Thoracic aorta (tissue), 2 donors: ENCODE data around the gene SYNC. TPM values are rescaled to one million over a fixed set of nuclear protein-coding genes. Genes with fewer than 3 reads are reported as not detected.
A peak's percentile ranks its signal among the peaks of the same experiment; 100 is the strongest.

Experiments used
- ATAC-seq: fragments of 150-250 bp; one replicate; pipeline ENCODE4 v1.8.0; 2017; ENCODE audit warnings: low read depth; ENCODE audit not compliant: insufficient number of reproducible peaks, low FRiP score
- DNase-seq: peaks from one replicate; pipeline ENCODE4 v3.0.0-alpha.2; 2020; ENCODE audit warnings: low spot score
- H3K27ac ChIP-seq, 2 donors: fragments of 200-600 bp; sonication (generic); 1 replicate in 1 of 2; 2 replicates in 1 of 2; pipeline ENCODE4 v1.5.1; 2016; ENCODE audit warnings: mild to moderate bottlenecking in 2 of 2, moderate library complexity in 2 of 2
- H3K27me3 ChIP-seq: fragments of 200-600 bp; sonication (generic); replicated peaks from 2 replicates; pipeline ENCODE4 v1.6.0; 2016; ENCODE audit warnings: mild to moderate bottlenecking; ENCODE audit not compliant: insufficient read depth
- H3K36me3 ChIP-seq: fragments of 200-600 bp; sonication (generic); one replicate; pipeline ENCODE4 v1.5.1; 2016
- H3K4me1 ChIP-seq, 2 donors: fragments of 200-600 bp; sonication (generic); 1 replicate in 1 of 2; 2 replicates in 1 of 2; pipeline versions ENCODE4 v1.5.1 to v1.6.0; 2016; ENCODE audit warnings: low read depth in 2 of 2, mild to moderate bottlenecking in 1 of 2; ENCODE audit not compliant: control insufficient read depth in 1 of 2
- H3K4me3 ChIP-seq: fragments of 200-600 bp; sonication (generic); 2 replicates; pipeline ENCODE4 v1.5.1; 2016; ENCODE audit warnings: mild to moderate bottlenecking
- H3K9me3 ChIP-seq: fragments of 200-600 bp; sonication (generic); 2 replicates; pipeline ENCODE4 v1.5.1; 2016
- total RNA-seq, 2 donors: library from RNA; depleted of rRNA; stranded (reverse); fragments of >200 nt; gene quantifications; one replicate each; pipeline versions ENCODE4 v1.1.0 to v1.2.3, GENCODE V29; 2016
- TF ChIP-seq, protein P1 (sequence below): fragments of 200-600 bp; sonication (generic); IDR thresholded peaks from one replicate; pipeline ENCODE4 v1.5.1; 2019; ENCODE audit warnings: antibody characterized with exemption

The SYNC gene
- total RNA-seq, 2 donors from 2014 or later: 71.5 to 119 TPM

DNA sequence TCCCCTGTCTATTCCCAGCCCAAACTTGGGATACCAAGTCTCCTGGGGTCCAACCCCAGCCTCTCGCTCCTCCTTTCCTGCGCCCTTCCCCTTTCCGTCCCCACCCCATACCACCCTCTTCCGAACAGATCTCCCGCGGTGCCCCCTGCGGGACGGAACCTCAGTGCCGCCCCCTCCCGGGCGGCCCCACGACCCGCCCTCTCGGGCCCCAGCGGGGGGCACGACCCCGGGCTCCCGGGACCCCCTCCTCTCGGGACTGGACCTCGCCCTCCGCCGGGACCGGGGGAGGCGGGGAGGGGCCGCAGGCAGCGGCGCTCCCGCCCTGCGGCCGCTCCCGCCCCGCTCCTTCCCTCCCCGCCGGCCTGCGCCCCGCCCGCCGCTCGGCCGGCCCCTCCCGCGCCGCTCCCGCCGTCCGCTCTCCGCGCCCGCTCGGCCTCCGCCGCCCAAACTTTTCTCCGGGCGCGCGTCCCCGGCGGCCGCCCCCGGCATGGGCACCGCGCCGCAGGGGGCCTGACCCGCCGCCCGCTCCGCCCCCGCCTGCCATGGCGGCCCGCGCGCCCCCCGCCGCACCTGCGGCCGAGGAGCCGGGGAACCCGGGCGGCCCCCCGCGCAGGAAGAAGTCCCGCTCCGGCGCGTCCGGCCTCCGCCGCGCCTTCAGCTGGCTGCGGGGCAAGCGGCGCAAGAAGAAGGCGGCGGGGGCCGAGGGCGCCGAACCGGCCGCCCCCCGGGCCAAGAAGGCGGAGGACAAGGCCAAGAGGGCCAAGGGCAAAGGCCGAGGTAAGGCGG is 39.0 kb upstream of the SYNC start:
- ATAC-seq: no peak
- Histone ChIP-seq H3K27me3 (no peaks in the 10 kb centered on the region), H3K36me3 (no peaks in the 10 kb centered on the region), H3K4me3 (peak overlapping the region; percentile 90), H3K27ac (peak overlapping the region; percentile 75 to 78), H3K9me3 (no peaks in the 10 kb centered on the region), H3K4me1 (peaks cover 6 to 26% of the 10 kb centered on the region in 2 donors)
- TF ChIP-seq, protein P1, sequence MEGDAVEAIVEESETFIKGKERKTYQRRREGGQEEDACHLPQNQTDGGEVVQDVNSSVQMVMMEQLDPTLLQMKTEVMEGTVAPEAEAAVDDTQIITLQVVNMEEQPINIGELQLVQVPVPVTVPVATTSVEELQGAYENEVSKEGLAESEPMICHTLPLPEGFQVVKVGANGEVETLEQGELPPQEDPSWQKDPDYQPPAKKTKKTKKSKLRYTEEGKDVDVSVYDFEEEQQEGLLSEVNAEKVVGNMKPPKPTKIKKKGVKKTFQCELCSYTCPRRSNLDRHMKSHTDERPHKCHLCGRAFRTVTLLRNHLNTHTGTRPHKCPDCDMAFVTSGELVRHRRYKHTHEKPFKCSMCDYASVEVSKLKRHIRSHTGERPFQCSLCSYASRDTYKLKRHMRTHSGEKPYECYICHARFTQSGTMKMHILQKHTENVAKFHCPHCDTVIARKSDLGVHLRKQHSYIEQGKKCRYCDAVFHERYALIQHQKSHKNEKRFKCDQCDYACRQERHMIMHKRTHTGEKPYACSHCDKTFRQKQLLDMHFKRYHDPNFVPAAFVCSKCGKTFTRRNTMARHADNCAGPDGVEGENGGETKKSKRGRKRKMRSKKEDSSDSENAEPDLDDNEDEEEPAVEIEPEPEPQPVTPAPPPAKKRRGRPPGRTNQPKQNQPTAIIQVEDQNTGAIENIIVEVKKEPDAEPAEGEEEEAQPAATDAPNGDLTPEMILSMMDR: no peak
- DNase-seq: no peak

DNA sequence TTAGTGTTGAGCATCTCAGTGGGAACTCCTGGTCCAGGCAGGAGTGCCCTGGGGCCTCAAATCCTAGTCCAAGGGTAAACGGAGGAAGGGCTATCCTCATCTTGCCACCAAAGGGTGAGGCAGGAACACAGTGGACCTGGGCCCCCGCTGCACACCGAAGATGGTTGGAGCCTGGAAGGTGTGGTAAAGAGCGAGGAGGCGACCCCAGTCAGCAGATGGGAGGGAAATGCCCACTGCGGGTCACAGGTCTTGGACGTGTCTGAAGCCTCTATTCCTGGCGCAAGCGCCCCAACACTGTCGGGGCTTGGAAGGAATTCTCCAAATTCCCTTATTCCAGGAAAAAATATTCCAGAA is 38.5 kb upstream of the SYNC start:
- H3K4me1 ChIP-seq: peaks cover 6 to 26% of the 10 kb centered on the region in 2 donors
- no peaks in the 10 kb centered on the region for H3K9me3 ChIP-seq
- peak overlapping the region; percentile 29 to 63 for H3K27ac ChIP-seq
- TF ChIP-seq, protein P1: no peak
- H3K27me3 ChIP-seq: no peaks in the 10 kb centered on the region
- no peaks in the 10 kb centered on the region for H3K36me3 ChIP-seq
- DNase-seq: no peak
- ATAC-seq: no peak
- peak overlapping the region; percentile 79 for H3K4me3 ChIP-seq

DNA sequence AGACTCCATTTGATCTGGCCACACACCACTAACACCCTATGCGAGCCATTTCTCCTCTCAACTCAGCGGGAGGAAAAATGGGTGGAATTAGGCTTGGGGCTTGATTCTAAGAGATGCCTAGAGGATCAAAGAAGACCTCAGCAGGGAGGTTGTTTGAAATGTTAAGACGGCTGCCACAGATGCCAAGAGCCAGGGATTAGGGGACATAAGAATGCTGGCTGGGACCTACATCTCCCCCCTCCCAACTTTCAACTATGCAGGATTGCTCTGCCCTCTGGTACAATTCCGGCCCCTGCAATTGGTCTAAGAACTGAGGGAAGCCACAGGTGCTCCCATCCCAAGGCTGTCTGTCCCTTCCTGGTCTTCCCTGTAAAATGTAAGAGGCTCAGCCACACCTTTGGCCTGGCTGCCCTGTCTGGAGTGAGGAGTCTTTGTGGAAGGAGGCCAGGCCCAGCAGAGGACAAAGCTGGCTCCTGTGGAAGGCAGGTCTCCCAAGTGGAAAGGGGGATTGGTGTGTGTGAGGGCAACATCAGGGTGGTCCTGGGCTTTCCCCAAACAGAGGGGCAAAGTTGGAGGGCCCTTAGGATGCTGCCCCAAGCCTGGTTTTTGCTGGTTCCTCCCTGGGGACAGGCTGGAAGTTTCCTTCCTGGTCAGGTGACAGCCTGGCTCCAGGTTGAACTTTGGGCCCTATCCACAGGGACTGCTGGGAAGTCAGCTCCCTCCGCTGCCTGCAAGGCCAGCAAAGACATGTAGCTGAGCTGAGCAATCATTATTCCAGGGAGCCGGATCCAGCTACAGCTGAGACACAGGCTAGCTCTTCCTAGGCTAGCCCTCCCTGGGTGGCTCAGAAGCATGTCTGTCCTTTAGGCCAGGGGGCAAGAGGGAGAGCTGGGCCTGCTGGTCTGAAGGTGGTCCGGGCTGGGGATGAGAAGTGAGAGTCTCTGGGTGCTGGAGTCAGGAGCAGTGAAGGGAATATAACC is 34.5 kb upstream of the SYNC start:
- no peaks in the 10 kb centered on the region for H3K9me3 ChIP-seq
- no peak overlapping the region for H3K27ac ChIP-seq
- TF ChIP-seq, protein P1: no peak
- H3K4me3 ChIP-seq: no peak overlapping the region
- H3K27me3 ChIP-seq: no peaks in the 10 kb centered on the region
- DNase-seq: no peak
- ATAC-seq: no peak
- peaks cover 6 to 11% of the 10 kb centered on the region in 2 donors for H3K4me1 ChIP-seq
- H3K36me3 ChIP-seq: no peaks in the 10 kb centered on the region

DNA sequence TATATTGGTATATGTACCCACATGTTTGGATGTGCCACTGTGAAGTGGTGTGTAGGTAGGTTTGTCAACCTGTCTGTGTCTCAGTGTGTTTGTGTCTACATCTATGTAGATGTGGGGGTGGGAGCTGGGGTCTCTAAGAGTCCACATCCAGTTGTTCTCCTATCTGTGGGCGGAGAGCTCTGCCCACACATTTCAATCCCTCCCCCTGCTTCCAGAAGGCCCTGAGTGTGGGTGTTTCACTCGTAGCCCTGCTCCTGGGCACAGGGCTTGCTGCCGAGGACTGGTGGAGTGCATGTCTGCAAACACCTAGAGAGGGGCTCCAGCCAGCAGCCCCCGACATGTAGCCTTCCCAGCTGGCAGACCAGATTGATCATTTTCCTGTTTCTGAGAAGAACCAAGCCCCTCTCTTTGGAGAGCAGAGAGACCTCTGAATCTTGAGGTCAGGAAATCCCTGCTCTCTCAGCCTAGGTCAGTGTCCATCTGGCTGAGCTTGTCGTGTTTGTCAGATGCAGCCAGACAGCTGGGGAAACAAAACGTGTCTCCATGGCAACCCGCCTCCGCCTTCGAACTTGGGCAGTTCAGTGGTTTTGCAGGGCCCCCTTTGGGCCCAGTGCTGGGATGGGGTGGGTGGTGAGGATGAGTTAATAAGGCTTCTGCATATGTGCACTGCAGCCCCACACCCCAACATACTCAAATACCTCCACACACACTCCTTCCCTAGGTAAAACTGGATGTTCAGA is 31.2 kb upstream of the SYNC start:
- Histone ChIP-seq H3K4me1 (no peaks in the 10 kb centered on the region), H3K4me3 (no peak overlapping the region), H3K27ac (no peak overlapping the region), H3K27me3 (no peaks in the 10 kb centered on the region), H3K9me3 (no peaks in the 10 kb centered on the region), H3K36me3 (no peaks in the 10 kb centered on the region)
- DNase-seq: no peak
- no peak for ATAC-seq
- TF ChIP-seq, protein P1: no peak
